OCI-LY1 (cell line): ENCODE results near the gene SPRR2E.
"Not testable (repeated sequence)": the region's sequence is repeated elsewhere in the genome, so short reads cannot be mapped to it uniquely, and the experiment has no call there.

ENCODE experiments used
- H2AFZ ChIP-seq: fragments of 200-600 bp; sonication (generic), shearing (Covaris generic); 2 replicates; pipeline ENCODE4 v1.6.0; 2014; ENCODE audit warnings: antibody characterized with exemption, mild to moderate bottlenecking, low read length
- H3F3A ChIP-seq: fragments of 200-600 bp; sonication (generic), shearing (Covaris generic); 2 replicates; pipeline ENCODE4 v1.6.0; 2014; ENCODE audit warnings: mild to moderate bottlenecking, antibody characterized with exemption, low read length, moderate library complexity; ENCODE audit not compliant: insufficient read depth
- H3K27ac ChIP-seq: fragments of 200-600 bp; sonication (generic); 2 replicates; pipeline ENCODE4 v1.5.1; 2014; ENCODE audit warnings: low read length, mixed run types, mild to moderate bottlenecking, low read depth; ENCODE audit not compliant: poor library complexity, severe bottlenecking
- H3K27me3 ChIP-seq: fragments of 200-600 bp; sonication (generic); 2 replicates; pipeline ENCODE4 v1.6.0; 2014; ENCODE audit warnings: antibody characterized with exemption, mild to moderate bottlenecking, low read length, moderate library complexity; ENCODE audit not compliant: insufficient read depth
- H3K36me3 ChIP-seq: fragments of 200-600 bp; sonication (generic); 2 replicates; pipeline ENCODE4 v1.6.1; 2014; ENCODE audit warnings: mild to moderate bottlenecking, antibody characterized with exemption, low read length, moderate library complexity, mixed read lengths; ENCODE audit not compliant: insufficient read depth
- H3K4me1 ChIP-seq: fragments of 200-600 bp; sonication (generic); 2 replicates; pipeline ENCODE4 v1.5.1; 2014; ENCODE audit warnings: mild to moderate bottlenecking, low read length, moderate library complexity; ENCODE audit not compliant: insufficient read depth, severe bottlenecking
- H3K4me2 ChIP-seq: fragments of 200-600 bp; sonication (generic), shearing (Covaris generic); 2 replicates; pipeline ENCODE4 v1.6.1; 2014; ENCODE audit warnings: low read length
- H3K4me3 ChIP-seq: fragments of 200-600 bp; sonication (generic); 2 replicates; pipeline ENCODE4 v1.5.1; 2014; ENCODE audit warnings: low read length, low read depth, mild to moderate bottlenecking, mixed read lengths; ENCODE audit not compliant: poor library complexity, severe bottlenecking
- H3K79me2 ChIP-seq: fragments of 200-600 bp; shearing (Covaris generic); 2 replicates; pipeline ENCODE4 v1.6.1; 2016; ENCODE audit warnings: mixed run types, low read length, mixed read lengths; ENCODE audit not compliant: insufficient read depth
- H3K9ac ChIP-seq: fragments of 200-600 bp; sonication (generic), shearing (Covaris generic); 2 replicates; pipeline ENCODE4 v1.6.1; 2014; ENCODE audit warnings: mild to moderate bottlenecking, low read length, mixed read lengths
- H3K9me2 ChIP-seq: fragments of 200-600 bp; sonication (generic), shearing (Covaris generic); 2 replicates; pipeline ENCODE4 v1.6.1; 2014; ENCODE audit warnings: low read depth, mild to moderate bottlenecking, low read length, mixed read lengths
- H3K9me3 ChIP-seq: fragments of 200-600 bp; shearing (Covaris generic); 2 replicates; pipeline ENCODE4 v1.6.1; 2014; ENCODE audit warnings: low read length, mixed read lengths
- H4K20me1 ChIP-seq: fragments of 200-600 bp; sonication (generic), shearing (Covaris generic); 2 replicates; pipeline ENCODE4 v1.6.0; 2016; ENCODE audit warnings: mild to moderate bottlenecking, low read length; ENCODE audit not compliant: insufficient read depth
- EZH2 ChIP-seq: fragments of 200-600 bp; sonication (generic), shearing (Covaris generic); IDR thresholded peaks from 2 replicates; pipeline ENCODE4 v1.8.0; 2017; ENCODE audit warnings: borderline replicate concordance, mixed run types, mild to moderate bottlenecking, antibody characterized with exemption, low read length, moderate library complexity, mixed read lengths
- TF ChIP-seq, protein P1 (sequence below): fragments of 200-600 bp; sonication (generic), shearing (Covaris generic); IDR thresholded peaks from 2 replicates; pipeline ENCODE4 v1.5.1; 2017; ENCODE audit warnings: mild to moderate bottlenecking, antibody characterized with exemption, low read length, moderate library complexity, mixed read lengths

Gene SPRR2E

DNA sequence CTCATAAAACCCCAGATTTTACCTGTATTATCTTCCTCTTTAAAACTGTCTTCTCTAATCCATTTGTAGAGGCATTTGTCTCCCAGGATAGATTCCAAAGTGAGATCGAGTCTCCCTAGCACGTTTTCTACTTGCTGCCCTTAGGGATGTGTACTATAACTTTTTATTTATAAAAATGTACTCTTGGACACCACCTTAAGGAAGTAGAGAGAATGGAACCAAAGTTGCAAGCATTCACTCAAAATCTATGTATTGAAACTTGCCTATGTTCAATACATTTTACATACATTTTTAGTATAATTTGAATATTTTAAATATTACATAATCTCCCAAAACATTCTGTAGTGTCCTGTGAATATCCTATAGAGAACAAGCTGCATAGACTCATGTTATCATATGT, 36.2 kb downstream of the SPRR2E start:
- no peaks in the 10 kb centered on the region for H3K36me3 ChIP-seq
- H3K27ac ChIP-seq, result no peak overlapping the region
- H3K9me2 ChIP-seq, result no peaks in the 10 kb centered on the region
- H4K20me1 ChIP-seq, result no peaks in the 10 kb centered on the region
- H2AFZ ChIP-seq, result no peak overlapping the region
- H3K79me2 ChIP-seq, result no peaks in the 10 kb centered on the region
- no peak overlapping the region for H3K4me2 ChIP-seq
- no peak overlapping the region for H3K4me3 ChIP-seq
- TF ChIP-seq, protein P1, sequence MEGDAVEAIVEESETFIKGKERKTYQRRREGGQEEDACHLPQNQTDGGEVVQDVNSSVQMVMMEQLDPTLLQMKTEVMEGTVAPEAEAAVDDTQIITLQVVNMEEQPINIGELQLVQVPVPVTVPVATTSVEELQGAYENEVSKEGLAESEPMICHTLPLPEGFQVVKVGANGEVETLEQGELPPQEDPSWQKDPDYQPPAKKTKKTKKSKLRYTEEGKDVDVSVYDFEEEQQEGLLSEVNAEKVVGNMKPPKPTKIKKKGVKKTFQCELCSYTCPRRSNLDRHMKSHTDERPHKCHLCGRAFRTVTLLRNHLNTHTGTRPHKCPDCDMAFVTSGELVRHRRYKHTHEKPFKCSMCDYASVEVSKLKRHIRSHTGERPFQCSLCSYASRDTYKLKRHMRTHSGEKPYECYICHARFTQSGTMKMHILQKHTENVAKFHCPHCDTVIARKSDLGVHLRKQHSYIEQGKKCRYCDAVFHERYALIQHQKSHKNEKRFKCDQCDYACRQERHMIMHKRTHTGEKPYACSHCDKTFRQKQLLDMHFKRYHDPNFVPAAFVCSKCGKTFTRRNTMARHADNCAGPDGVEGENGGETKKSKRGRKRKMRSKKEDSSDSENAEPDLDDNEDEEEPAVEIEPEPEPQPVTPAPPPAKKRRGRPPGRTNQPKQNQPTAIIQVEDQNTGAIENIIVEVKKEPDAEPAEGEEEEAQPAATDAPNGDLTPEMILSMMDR, result no peak
- no peak for TF ChIP-seq EZH2
- H3K9me3 ChIP-seq, result no peaks in the 10 kb centered on the region
- H3K4me1 ChIP-seq, result no peaks in the 10 kb centered on the region
- H3F3A ChIP-seq, result no peaks in the 10 kb centered on the region
- H3K9ac ChIP-seq, result no peak overlapping the region
- no peaks in the 10 kb centered on the region for H3K27me3 ChIP-seq

GRCh38 chr1:153057375-153057774, 37.0 kb downstream of the SPRR2E start, which contains the start of gene SPRR2A:
Gene SPRR2A (minus strand): TSS chr1:153057512. CDS start chr1:153056735, 777 bp downstream.
- H3K9ac ChIP-seq, result no peak within 1 kb of the TSS
- TF ChIP-seq, protein P1, result no peak
- no peak for TF ChIP-seq EZH2
- no peaks in the 10 kb centered on the region for H3K79me2 ChIP-seq

GRCh38 chr1:153056111-153056510, 38.2 kb downstream of the SPRR2E start:
- not testable (repeated sequence) for H3F3A ChIP-seq, H3K4me1 ChIP-seq, H3K9ac ChIP-seq, H3K4me2 ChIP-seq, H2AFZ ChIP-seq, H3K36me3 ChIP-seq, H3K4me3 ChIP-seq, H3K9me3 ChIP-seq, H3K9me2 ChIP-seq, H3K27ac ChIP-seq, H3K27me3 ChIP-seq, H3K79me2 ChIP-seq, H4K20me1 ChIP-seq

More at GRCh38 chr1:153057375-153057774, 37.0 kb downstream of the SPRR2E start, which contains the start of gene SPRR2A:
- Histone ChIP-seq H3K9me3 (no peaks in the 10 kb centered on the region), H3F3A (no peaks in the 10 kb centered on the region), H3K4me1 (no peaks in the 10 kb centered on the region), H3K9me2 (no peaks in the 10 kb centered on the region), H3K27me3 (no peaks in the 10 kb centered on the region), H2AFZ (no peak within 1 kb of the TSS), H3K4me3 (no peak within 1 kb of the TSS), H4K20me1 (no peaks in the 10 kb centered on the region), H3K27ac (no peak within 1 kb of the TSS), H3K4me2 (no peak within 1 kb of the TSS), H3K36me3 (no peaks in the 10 kb centered on the region)

- H3K9ac ChIP-seq, result no peak overlapping the region
- no peaks in the 10 kb centered on the region for H3F3A ChIP-seq
- no peak overlapping the region for H3K4me3 ChIP-seq
- H2AFZ ChIP-seq, result no peak overlapping the region
- no peaks in the 10 kb centered on the region for H3K79me2 ChIP-seq
- H3K27ac ChIP-seq, result no peak overlapping the region
- H3K27me3 ChIP-seq, result no peaks in the 10 kb centered on the region
- no peaks in the 10 kb centered on the region for H3K9me3 ChIP-seq
- no peaks in the 10 kb centered on the region for H3K36me3 ChIP-seq
- no peaks in the 10 kb centered on the region for H4K20me1 ChIP-seq
- H3K4me1 ChIP-seq, result no peaks in the 10 kb centered on the region
- no peaks in the 10 kb centered on the region for H3K9me2 ChIP-seq
- no peak for TF ChIP-seq EZH2
- TF ChIP-seq, protein P1, result no peak
- no peak overlapping the region for H3K4me2 ChIP-seq
These were observed 45.1 kb downstream of the SPRR2E start for GRCh38 chr1:153049211-153049610.
